NCI-H446 treated with DMSO at 0.1 percent for 48 hours (cell line): ENCODE results near the gene CYTH3.

ENCODE experiments used
- DNase-seq: peaks from one replicate; lab custom pipeline; 2025; lab: John Stamatoyannopoulos, UW

Gene CYTH3

DNA sequence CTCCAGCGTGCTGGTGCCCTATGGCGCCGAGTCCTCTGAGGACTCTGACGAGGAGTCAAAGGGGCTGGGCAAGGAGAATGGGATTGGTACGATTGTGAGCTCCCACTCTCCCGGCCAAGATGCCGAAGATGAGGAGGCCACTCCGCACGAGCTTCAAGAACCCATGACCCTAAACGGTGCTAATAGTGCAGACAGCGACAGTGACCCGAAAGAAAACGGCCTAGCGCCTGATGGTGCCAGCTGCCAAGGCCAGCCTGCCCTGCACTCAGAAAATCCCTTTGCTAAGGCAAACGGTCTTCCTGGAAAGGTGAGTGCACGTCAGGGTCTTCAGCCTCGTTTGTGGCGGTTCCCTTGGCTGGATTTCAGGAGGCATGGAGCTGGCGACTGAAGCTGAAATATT is 122.4 kb downstream of the CYTH3 start:
- no peak for DNase-seq

DNA sequence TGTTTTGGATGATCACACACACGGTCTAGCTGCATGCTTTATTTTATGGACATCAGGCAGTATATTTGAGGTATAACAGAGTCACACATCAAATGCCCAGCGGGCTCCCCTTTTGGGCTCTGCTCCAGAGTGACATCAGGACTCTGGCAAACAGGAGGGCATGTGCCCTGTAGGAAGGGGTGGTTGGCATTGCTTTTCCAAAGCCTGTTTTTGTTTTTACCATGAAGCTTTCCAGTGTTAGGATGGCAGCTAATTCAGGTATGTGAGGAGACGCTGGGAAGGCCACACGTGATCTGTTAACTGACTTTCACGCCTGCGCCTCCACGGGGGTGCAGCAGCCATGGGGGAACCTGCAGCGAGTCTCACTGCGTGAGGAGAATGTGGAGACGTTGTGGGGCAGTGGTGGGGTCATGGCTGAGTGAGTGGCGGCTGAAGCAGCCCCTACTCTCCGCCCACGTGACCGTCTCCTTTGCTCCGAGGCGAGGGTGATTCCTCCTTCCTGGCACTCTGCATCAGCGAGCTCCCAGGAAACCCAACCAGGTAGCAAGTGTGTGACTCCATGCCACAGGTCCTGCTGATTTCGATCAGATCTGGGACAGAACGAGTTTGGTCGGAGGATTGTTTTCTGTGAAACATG is 123.6 kb downstream of the CYTH3 start:
- no peak for DNase-seq

DNA sequence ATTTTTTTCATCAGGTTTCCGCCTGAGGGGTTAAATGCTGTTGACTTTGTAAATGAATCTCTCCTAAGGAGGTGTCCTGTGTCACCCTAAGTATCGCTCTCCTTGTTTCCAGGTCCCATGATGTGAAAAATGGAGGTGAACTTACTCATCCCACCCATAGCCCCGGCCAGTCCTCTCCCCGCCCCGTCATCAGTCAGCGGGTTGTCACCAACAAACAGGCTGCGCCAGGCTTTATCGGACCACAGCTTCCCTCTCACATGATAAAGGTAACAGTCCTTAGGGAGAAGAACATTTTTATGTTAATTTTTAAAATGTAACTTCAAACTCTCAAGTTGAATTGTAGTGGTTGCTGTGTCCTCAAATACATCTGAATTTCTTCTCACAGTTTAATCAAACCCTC is 124.8 kb downstream of the CYTH3 start:
- no peak for DNase-seq

DNA sequence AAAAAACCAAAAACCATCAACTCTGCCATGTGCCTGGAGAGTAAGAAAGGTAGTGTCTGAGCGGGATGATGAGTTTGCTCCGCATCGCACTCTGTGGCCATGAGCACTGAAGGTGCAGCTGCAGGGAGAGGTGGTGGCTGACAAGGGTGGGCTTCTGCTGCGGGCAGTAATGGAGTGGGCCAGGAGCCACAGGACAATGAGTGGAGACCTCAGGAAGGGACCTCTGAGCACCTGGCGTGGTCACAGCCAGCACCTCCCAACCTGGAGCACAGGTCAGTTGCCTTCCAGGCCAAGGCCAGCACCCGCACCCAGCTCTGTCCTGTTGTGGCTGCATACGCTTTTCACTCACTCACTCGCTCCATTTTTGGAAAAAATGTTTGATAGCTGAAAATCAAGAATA is 125.8 kb downstream of the CYTH3 start:
- no peak for DNase-seq

DNA sequence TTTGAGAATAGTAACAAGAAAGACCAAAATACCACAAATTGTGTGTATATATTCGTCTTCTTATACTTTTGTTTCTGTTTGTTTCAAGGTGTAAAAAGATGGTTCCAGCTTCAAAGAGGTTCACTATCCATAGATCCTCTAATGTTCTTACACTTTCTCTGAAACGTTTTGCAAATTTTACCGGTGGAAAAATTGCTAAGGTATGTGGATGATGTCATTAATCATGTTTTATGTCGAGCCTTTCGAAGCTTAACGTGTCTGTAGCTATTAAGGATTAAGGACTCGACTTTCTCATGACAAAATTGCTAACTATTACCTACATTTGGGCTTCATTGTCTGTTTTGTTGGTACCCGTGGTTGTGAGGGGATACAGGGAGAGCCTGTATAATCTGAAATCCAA is 128.4 kb downstream of the CYTH3 start:
- DNase-seq, result no peak

DNA sequence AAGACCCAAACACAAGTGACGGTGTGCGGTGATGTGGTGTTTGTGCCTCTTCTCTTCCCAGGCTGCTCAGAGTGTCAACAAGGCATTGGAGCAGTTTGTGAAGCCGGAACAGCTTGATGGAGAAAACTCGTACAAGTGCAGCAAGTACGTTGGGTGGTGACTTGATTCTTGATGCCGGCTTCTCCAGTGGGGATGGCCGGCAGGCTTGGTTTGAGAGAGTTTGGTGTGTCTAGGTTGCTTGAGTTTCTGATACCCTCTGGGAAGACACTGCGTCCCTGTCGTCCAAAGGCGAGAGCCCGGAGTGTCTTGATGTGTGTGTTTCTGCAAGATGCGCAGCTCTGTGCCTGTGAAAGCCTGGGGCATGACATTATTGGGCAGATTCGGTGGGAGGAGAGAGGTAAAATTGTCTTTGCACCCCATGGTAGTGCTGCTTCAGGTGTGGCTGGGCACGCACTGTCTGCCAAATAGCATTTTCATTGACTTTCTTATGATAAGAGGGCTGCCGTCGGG is 129.5 kb downstream of the CYTH3 start:
- no peak for DNase-seq

DNA sequence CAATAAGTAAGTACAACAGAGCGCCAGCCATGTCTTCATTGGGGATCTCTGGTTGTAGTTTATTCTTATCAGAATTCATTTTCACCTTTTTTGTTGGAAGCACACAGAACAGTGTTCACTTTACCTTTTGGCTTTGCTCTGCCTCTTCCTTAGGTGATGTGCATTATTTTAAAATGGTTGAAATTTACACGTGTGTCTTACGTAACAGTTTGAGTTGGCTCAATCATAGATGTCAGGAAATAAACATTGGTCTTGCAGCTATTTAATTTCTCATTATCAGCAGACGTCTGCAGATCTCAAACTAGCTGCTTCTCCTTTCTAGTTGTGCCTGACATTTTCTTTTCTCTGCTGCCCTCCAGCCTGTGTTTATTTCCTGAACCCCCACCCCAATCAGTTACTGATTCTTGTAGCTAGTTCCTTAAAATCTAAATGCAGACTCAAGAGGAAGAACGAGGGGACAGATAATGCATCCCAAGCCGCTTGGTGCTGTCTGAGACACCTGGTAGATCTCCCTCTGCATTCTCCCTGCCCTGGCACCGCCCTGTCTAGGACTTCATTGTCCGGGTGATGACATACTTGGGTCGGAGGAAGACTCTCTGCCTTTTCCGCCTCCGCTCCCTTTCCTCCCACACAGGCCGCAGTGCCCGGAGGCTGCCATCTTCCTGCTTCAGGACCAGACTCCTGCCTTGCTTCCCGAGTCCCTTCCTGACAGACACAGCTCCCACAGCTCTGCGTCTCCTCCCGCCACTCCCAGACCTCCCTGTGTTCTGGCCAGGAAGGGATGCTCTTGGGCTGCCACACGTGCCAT is 133.0 kb downstream of the CYTH3 start:
- no peak for DNase-seq

DNA sequence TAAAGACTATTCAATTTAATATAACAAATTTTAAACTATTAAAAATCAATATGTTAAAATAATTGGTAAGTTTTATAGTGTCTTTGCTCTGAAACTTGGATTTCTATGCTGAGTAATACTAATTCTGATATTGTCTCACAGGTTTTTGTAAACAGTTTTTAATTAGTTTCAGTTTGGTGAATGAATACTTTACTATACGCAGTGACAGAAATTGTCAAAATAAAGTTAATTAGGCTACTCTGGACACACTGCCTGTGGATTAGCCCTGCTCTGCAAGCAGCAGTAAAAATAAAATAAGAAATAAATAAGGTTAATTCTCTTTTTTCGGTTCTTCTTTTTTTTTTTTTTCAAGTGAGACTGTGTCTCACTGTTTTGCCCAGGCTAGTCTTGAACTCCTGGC is 135.9 kb downstream of the CYTH3 start:
- no peak for DNase-seq

DNA sequence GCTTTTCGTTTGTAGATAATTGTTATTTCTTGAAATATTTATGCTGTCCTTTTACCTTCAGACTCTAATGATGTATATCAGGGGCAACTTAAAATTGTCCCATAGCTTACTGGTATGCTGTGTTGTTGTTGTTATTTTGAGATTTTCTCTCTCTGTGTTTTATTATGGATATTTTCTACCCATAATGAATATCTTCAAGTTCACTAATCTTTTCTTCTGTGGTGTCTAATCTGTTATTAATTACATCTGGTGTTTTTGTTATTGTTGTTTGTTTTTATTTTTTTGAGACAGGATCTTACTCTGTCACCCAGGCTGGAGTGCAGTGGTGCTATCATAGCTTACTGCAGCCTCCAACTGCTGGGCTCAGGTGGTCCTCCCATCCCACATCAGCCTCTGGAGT is 139.2 kb downstream of the CYTH3 start:
- DNase-seq, result no peak

DNA sequence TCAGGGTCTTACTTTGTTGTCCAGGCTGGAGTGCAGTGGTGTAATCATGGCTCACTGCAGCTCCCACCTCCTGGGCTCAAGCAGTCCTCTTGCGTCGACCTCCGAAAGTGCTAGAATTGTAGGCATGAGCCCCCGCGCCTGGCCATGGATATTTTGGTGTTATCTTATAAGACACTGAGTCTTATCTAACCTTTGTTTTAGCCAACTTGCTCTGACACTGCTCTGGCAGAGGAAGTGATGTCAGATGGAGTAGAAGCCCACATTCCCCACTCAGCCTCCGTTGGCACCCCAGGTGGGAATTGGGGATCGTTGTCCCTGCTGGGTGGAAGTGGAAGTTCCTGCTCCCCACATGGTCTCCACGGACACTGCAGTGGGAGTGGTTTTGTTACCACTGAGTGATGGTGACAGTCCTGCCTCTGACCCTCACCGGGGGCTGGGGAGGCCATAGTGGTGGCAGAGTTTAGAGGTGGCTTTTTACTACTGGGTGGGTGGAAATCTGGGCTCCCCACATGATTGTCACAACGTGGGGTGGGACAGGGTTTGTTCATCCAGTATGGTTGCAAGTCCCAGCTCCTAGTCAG is 142.3 kb downstream of the CYTH3 start:
- DNase-seq, result no peak

DNA sequence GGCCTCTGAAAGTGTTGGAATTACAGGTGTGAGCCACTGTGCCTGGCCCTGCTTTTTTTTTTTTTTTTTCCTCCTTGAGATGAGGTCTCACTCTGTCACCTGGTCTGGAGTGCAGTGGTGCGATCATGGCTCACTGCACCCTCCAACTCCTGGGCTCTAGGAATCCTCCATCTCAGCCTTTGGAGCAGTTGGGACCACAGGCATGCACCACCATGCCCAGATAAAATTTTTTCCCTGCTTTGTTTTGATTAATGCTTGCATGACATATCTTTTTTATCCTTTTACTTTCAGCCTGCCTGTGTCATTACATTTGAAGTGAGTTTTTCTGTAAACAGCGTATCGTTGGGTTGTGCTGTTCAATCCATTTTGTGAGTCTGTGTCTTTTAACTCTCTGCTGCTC is 144.2 kb downstream of the CYTH3 start:
- no peak for DNase-seq

DNA sequence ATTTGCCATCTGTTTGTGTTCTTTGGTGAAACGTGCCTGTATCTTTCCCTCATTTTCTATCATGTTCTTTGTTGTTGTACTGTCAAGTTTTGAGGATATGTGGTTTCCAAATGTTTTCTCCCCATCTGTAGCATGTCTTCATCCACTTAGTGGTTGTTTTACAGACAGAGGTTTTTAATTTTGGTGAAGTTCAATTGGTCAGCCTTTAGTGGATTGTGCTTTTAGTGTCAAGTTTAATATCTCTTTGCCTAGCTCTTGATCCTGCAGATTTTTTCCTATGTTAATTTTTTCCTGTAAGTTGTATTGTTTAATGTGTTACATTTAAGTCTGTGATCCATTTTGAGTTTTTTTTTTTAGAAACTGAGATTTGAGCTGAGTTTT is 145.3 kb downstream of the CYTH3 start:
- DNase-seq, result no peak

DNA sequence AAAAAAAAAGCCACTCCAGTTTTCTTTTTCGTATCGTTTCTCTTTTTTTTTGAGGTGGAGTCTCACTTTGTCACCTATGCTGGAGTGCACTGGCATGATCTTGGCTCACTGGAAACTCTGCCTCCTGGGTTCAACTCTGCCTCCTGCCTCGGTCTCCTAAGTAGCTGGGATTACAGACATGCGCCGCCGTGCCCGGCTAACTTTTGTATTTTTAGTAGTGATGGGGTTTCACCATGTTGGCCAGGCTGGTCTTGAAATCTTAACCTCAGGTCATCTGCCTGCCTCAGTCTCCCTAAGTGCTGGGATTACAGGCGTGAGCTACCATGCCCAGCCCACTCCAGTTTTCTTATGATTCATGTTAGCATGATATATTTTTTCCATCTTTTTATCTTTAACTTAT is 148.6 kb downstream of the CYTH3 start:
- DNase-seq, result no peak

DNA sequence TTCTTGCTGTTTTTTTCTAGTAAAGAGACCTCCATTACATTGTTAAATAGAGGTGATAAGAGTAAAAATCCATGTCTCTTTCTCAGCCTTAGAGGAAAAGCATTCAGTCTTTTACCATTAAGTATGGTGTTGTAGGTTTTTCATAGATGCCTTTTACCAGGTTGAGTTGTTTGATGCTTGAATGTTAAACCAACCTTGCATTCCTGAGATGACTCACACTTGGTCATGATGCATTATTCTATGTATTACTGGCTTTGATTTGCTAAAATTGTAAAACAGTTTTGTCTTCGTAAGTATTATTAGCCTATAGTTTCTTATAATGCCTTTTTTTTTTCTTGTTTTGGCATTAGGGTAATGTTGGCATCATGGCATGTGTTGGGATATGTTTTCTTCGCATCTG is 151.3 kb downstream of the CYTH3 start:
- DNase-seq, result no peak

DNA sequence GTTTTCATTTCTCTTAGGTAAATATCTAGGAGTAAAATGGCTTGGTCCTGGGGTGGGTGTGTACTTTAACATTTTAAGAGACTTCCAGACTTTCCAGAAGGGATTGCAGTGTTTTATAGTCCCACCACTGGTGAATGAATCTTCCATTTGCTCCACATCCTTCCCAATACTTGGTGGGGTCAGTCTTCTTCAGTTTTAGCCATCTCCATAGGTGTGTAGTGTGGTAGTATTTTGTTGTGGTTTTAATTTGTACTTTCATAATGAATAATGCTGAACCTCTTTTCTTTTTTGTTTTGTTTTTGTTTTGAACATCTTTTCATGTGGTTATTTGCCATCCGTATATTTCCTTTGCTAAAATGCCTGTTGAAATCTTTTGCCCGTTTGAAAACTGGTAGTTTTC is 154.9 kb downstream of the CYTH3 start:
- no peak for DNase-seq

DNA sequence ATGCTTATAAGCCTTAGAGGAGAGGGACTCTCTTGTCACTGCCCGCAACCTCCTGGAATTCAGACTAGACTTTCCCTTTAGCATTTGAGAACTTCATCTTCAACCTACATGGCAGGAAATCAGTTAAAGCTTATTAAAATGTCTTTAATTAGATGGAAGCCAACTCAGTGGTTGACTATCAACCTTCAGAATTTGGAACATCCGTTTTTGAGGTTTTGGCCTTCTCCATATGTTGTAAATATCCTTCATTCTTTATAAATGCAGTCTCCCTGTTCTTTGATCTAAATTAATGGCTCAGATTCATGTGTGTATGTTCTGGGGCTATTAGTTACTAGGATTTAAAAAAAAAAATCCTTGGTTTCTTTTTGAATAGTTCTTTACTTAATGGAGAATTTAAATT is 156.2 kb downstream of the CYTH3 start:
- DNase-seq, result no peak
